Keratinocyte (primary cell): Measurements from ENCODE around the gene PDZD2.

Experiments
- EZH2 ChIP-seq: IDR thresholded peaks from one replicate; pipeline ENCODE4 v1.6.1; 2012; ENCODE audit warnings: inconsistent platforms, mild to moderate bottlenecking, low read length, moderate library complexity
- TF ChIP-seq, protein P1 (sequence below), 3 experiments: IDR thresholded peaks in 1 of 3; conservative IDR thresholded peaks in 1 of 3; optimal IDR thresholded peaks in 1 of 3; 2 replicates in 2 of 3; 3 replicates in 1 of 3; pipeline versions ENCODE3 to v1.5.1; 2011; ENCODE audit warnings: low read length in 3 of 3, mild to moderate bottlenecking in 3 of 3, moderate library complexity in 2 of 3, control low read depth in 1 of 3, inconsistent platforms in 1 of 3; ENCODE audit not compliant: insufficient read depth in 2 of 3; ENCODE audit errors: extremely low read depth in 1 of 3

GRCh38 chr5:32110111-32110696 is 471.3 kb downstream of the PDZD2 start:
- TF ChIP-seq, protein P1, sequence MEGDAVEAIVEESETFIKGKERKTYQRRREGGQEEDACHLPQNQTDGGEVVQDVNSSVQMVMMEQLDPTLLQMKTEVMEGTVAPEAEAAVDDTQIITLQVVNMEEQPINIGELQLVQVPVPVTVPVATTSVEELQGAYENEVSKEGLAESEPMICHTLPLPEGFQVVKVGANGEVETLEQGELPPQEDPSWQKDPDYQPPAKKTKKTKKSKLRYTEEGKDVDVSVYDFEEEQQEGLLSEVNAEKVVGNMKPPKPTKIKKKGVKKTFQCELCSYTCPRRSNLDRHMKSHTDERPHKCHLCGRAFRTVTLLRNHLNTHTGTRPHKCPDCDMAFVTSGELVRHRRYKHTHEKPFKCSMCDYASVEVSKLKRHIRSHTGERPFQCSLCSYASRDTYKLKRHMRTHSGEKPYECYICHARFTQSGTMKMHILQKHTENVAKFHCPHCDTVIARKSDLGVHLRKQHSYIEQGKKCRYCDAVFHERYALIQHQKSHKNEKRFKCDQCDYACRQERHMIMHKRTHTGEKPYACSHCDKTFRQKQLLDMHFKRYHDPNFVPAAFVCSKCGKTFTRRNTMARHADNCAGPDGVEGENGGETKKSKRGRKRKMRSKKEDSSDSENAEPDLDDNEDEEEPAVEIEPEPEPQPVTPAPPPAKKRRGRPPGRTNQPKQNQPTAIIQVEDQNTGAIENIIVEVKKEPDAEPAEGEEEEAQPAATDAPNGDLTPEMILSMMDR (optimal IDR thresholded peaks at IDR 0.05 in 1 of 3, IDR thresholded peaks at IDR 0.05 in 1 of 3, conservative IDR thresholded peaks at IDR 0.05 in 1 of 3; ENCODE audit: extremely low read depth in 1 of 3, insufficient read depth in 2 of 3, low read length in 3 of 3) = no peak
- no peak for TF ChIP-seq EZH2
